HFF-Myc (cell line): ENCODE results near the gene ELF4.
A peak's percentile ranks its signal among the peaks of the same experiment; 100 is the strongest.

Source experiments
- DNase-seq: peaks from one replicate; pipeline ENCODE4 v3.0.0-alpha.2; 2011; ENCODE audit warnings: low read depth; ENCODE audit errors: extremely low read depth
- H3K4me3 ChIP-seq: replicated peaks from 2 replicates; pipeline ENCODE4 v1.5.1; 2011; ENCODE audit warnings: low read depth, mild to moderate bottlenecking, control low read depth, low read length
- TF ChIP-seq, protein P1 (sequence below): IDR thresholded peaks from 2 replicates; pipeline ENCODE4 v1.5.1; 2012; ENCODE audit warnings: mild to moderate bottlenecking, low read depth, low read length, control low read depth; ENCODE audit errors: missing control alignments

ELF4 gene

GRCh38 chrX:130048686-130049222 lies 61.5 kb downstream of the ELF4 start:
- TF ChIP-seq, protein P1, sequence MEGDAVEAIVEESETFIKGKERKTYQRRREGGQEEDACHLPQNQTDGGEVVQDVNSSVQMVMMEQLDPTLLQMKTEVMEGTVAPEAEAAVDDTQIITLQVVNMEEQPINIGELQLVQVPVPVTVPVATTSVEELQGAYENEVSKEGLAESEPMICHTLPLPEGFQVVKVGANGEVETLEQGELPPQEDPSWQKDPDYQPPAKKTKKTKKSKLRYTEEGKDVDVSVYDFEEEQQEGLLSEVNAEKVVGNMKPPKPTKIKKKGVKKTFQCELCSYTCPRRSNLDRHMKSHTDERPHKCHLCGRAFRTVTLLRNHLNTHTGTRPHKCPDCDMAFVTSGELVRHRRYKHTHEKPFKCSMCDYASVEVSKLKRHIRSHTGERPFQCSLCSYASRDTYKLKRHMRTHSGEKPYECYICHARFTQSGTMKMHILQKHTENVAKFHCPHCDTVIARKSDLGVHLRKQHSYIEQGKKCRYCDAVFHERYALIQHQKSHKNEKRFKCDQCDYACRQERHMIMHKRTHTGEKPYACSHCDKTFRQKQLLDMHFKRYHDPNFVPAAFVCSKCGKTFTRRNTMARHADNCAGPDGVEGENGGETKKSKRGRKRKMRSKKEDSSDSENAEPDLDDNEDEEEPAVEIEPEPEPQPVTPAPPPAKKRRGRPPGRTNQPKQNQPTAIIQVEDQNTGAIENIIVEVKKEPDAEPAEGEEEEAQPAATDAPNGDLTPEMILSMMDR = no peak
- DNase-seq = no peak
- H3K4me3 ChIP-seq = no peak overlapping the region

DNA sequence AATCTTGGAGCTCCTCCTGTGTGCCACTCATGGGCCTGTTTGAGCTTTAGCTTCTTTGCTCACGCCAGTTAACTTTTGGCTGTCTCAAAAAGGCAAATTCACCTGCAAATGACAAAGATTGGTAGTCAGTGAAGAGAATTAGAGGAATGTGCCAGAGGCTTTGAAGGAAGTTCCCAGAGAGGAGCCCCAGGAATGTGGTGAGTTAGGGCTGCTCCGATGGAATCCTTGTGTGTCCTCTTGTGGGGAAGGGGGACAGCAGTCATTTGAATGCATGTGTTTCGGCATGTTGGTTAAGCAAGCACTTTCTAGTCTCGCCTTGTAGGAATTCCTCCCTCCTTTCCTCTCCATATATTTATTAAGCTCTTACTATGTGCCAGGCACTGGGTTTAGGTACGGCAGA lies 62.9 kb downstream of the ELF4 start:
- TF ChIP-seq, protein P1 = no peak
- DNase-seq = no peak
- no peak overlapping the region for H3K4me3 ChIP-seq

DNA sequence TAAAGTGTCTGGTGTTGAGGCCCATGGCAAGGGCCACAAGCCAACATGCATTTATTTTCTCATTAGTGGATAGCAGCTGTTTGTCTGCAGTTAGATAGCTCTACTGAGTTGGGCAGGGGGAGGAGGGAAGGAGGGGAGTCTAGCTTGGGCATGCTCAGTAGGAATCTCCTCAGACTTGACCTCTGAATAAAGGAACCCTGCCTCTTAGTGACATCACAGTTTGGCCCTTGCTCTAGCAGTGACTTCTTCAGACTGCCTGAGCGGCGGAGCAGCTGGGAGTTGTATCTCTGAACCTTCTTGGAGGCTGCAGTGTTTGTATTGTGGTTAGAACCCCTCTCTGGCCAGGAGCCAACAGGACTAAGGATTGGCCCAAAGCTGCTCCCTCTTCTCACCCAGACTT lies 70.5 kb downstream of the ELF4 start:
- no peak overlapping the region for H3K4me3 ChIP-seq
- no peak for DNase-seq
- TF ChIP-seq, protein P1 = no peak

DNA sequence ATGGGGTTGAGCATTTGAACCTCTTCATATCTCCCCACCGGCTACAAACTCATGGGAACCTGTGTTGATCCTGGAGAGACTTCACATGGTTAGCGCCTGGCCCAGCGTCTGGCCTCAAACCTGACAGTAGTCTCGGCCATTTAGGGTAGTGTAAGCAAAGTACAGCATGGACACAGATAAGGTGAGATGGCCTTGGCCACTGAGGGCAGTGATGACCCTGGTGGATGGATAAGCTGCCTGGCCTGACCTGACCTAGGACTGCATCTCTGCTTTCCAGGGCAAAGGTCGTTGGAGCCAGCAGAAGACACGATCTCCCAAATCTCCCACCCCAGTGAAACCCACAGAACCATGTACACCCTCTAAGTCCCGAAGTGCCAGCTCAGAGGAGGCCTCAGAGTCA lies 76.1 kb downstream of the ELF4 start:
- TF ChIP-seq, protein P1 = no peak
- H3K4me3 ChIP-seq = no peak overlapping the region
- no peak for DNase-seq

DNA sequence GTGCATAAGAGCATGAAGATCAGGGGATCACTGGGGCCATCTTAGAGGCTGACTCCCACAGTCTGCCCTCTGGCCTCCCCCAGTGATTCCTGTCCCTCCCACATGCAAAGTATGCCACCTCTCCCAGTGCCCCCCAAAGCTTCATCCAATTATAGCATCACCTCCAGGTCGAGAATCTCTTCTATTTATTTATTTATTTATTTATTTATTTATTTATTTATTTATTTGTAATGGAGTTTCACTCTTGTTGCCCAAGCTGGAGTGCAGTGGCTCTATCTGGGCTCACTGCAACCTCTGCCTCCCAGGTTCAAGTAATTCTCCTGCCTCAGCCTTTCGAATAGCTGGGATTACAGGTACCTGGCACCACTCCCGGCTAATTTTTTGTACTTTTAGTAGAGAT lies 77.7 kb downstream of the ELF4 start:
- no peak overlapping the region for H3K4me3 ChIP-seq
- DNase-seq = no peak
- TF ChIP-seq, protein P1 = no peak

DNA sequence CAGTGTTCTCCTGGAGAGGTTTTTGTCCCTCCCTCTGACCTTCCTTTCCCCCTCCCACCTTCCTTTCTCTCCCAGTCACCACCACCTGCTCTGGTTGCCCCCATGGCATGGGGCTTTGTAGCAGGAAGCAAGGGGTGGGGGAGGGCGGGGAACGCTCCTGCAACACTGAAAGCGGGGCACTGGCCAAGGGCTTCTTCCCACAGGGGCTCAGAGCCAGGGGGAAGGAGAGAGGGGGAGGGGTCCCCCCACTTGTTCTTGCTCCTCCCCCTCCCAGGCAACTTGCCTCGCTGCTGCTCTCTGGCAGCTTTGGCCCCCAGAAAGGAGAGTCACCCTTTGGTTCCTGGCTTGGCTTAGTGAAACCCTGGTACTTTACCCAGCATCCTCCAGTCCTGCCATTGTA lies 79.5 kb downstream of the ELF4 start:
- H3K4me3 ChIP-seq = no peak overlapping the region
- DNase-seq = no peak
- TF ChIP-seq, protein P1 = no peak

DNA sequence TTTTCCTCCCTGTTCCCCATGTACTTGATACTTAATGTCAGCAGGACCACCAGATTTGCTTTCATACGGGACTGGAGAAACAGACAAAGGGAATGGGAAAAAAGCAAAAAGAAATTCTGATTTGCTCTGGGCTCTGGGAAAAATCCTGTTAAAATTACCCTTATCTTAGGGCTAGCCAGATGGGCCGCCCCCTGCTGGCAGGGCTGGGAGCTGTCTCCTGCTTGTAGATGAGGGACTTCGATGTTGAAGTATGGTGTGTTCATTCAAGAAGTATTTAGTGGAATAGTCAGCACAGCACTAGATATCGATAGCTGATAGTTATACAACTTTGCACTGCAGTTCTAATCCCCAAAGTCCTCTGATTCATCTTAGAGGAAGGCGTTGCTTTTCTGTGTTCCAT lies 82.1 kb downstream of the ELF4 start:
- no peak for DNase-seq
- TF ChIP-seq, protein P1 = peak; percentile 45
- H3K4me3 ChIP-seq = no peak overlapping the region
